ENCODE results near the gene PYGL. TPM values are rescaled to one million over a fixed set of nuclear protein-coding genes. Genes with fewer than 3 reads are reported as not detected.

The PYGL gene
- 5.8 TPM for total RNA-seq
- long read RNA-seq, transcript PYGL-201 (20 exons, 3,048 nt) = major isoform, 6 of 6 reads
- long read RNA-seq, partial matches to known transcripts = 0 of 6 reads
- long read RNA-seq, other reads (novel, unspliced or antisense) = 0 of 6 reads

- Histone ChIP-seq H3K4me1 (peaks cover 22% of the 10 kb centered on the region), H3K9me3 (replicated peaks) (peaks cover 6% of the 10 kb centered on the region), H3K27me3 (ENCODE audit: low read depth) (peaks cover 6% of the 10 kb centered on the region), H3K36me3 (no peaks in the 10 kb centered on the region), H3K27ac (replicated peaks) (peak within 1 kb of the TSS; percentile 83), H3K4me3 (peak within 1 kb of the TSS; percentile 89)
- peak; percentile 83 for DNase-seq
- intact Hi-C loops (cut with micrococcal nuclease) = no loop called here
- no peak for TF ChIP-seq CTCF (IDR thresholded peaks at IDR 0.05; ENCODE audit: borderline replicate concordance)
Observed at GRCh38 chr14:50943943-50944646, at the start of gene PYGL. TSS of gene PYGL (minus strand) at chr14:50944483. CDS start at chr14:50944403, 80 bp downstream.

DNA sequence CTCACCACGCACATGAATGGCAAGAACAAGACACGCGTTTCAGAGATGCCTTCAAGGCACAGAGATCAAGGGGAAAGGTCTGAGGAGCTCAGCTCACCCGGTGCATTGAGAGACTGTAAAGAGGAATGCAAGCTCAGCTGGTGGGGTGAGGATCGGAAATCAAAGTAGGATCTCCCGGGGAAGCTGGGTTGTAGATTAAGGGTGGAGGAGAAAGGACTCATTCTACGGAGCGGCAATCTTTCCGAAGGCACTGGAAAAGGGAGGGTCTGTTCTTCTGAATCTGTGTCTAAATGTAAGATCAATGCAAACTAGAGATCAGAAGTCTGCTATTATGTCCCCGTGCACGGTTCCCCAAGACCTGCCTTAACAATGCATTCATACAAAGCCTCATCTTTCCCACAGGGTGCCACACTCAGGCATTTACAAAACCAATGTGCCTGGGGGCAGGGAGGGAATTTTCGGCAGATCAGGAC, 41.6 kb upstream of the PYGL start:
- peaks cover 15% of the 10 kb centered on the region for H3K27me3 ChIP-seq (ENCODE audit: low read depth)
- H3K9me3 ChIP-seq (replicated peaks) = no peaks in the 10 kb centered on the region
- no peaks in the 10 kb centered on the region for H3K36me3 ChIP-seq
- intact Hi-C loops (cut with micrococcal nuclease) = no loop called here
- DNase-seq = no peak
- no peak overlapping the region for H3K27ac ChIP-seq (replicated peaks)
- no peak for TF ChIP-seq CTCF (IDR thresholded peaks at IDR 0.05; ENCODE audit: borderline replicate concordance)
- no peak overlapping the region for H3K4me3 ChIP-seq
- H3K4me1 ChIP-seq = no peaks in the 10 kb centered on the region

- intact Hi-C loops (cut with micrococcal nuclease) = no loop called here
- no peak for TF ChIP-seq CTCF (IDR thresholded peaks at IDR 0.05; ENCODE audit: borderline replicate concordance)
- Histone ChIP-seq H3K27me3 (ENCODE audit: low read depth) (peaks cover 15% of the 10 kb centered on the region), H3K27ac (replicated peaks) (no peak overlapping the region), H3K9me3 (replicated peaks) (no peaks in the 10 kb centered on the region), H3K4me1 (no peaks in the 10 kb centered on the region), H3K4me3 (no peak overlapping the region), H3K36me3 (no peaks in the 10 kb centered on the region)
- no peak for DNase-seq
Observed at GRCh38 chr14:50985124-50985858, 41.0 kb upstream of the PYGL start.

DNA sequence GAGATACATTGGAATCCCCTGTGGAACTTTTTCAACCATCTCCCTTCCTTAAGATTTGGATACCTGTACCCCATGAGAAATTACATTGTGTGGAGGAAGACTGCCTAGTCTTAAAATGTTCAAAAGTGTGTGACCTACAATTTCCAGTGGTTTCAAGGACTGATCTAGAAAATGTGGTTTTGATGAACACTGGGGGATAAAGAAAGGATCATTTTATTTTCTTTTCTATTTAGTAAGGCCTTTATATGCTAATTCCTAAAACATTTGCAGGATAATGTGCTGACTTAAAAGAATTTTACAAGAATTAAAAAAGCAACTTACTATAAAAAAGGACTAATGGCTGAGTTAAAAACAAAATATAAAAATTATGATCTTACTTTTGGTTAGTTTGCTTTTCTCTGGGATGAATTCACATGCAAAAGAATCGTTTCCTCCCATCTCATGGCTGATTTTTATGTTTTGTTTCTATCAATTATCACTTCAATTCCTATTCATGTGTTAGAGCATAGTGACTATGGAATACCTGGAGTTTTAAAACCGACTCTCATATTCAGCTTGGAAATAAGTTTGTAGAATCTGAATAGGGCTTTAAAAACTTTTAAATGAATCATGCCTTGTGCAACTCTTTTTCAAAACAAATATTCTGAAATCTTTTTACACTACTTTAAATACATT, 39.9 kb upstream of the PYGL start:
- Histone ChIP-seq H3K4me1 (no peaks in the 10 kb centered on the region), H3K27ac (replicated peaks) (no peak overlapping the region), H3K27me3 (ENCODE audit: low read depth) (peaks cover 14% of the 10 kb centered on the region), H3K4me3 (no peak overlapping the region), H3K36me3 (no peaks in the 10 kb centered on the region), H3K9me3 (replicated peaks) (no peaks in the 10 kb centered on the region)
- no peak for TF ChIP-seq CTCF (IDR thresholded peaks at IDR 0.05; ENCODE audit: borderline replicate concordance)
- DNase-seq = no peak
- intact Hi-C loops (cut with micrococcal nuclease) = no loop called here
